Measurements from ENCODE around the gene TXNDC11.

TXNDC11 gene

DNA sequence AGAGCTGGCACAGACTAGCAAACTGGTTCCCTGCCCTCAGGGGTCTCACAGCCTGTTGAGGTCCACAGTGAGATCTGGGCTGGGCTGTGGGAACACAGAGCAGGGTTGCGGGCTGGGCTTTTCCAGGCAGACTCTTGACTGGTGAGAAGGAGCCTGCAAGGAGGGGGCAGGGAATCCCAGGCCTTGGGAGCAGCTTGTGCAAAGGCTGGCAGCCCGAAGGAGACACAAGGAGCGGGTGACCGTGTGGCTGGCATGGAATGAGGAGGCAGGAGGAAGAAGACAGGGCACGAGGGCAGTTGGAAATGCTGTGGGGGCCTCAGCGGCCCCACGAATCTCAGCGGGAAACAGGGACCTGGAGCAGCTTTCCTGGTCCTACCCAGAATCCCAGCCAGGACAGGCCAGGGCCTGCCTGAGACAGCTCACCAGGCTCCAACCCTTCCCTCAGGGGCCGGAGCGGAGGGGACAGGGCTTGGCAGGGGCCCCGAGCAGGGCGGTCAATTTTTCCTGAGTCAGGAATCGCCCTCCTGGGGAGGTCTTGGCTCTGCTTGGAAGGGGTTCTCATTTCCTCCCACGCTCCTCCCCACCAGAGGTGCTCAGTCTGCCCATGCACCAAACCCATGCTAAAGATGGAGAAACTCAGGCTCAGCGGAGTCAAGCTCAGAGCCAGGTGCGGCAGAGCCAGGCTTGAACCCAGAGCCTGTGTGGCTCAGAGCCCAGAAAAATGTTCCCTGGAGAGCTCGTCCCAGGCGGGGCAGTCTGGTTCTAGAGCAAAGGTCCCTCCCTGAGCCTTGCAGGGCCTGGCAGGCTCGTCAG, 83.6 kb downstream of the TXNDC11 start:
- no peak for DNase-seq (ENCODE audit: low read depth)

- DNase-seq (ENCODE audit: low read depth) = no peak
Observed at GRCh38 chr16:11657556-11657955, 85.1 kb downstream of the TXNDC11 start.

GRCh38 chr16:11655655-11656054, 87.0 kb downstream of the TXNDC11 start:
- no peak for DNase-seq (ENCODE audit: low read depth)

DNA sequence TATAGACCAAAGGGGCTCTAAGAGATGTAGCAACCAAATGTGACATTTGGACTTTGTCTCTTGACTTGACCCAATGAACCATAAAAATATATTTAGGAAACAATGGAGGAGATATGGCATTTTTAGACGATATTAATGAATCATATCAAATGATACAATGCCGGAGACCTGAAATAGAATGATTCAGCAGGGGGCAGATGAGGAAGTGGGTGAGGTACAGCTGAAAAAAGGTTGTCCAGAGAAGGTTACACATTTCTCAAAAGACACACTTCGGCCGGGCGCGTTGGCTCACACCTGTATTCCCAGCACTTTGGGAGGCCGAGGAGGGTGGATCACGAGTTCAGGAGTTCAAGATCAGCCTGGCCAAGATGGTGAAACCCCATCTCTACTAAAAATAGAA, 90.9 kb downstream of the TXNDC11 start:
- no peak for DNase-seq (ENCODE audit: low read depth)

GRCh38 chr16:11650641-11651591, 91.7 kb downstream of the TXNDC11 start:
- DNase-seq (ENCODE audit: low read depth) = no peak

DNA sequence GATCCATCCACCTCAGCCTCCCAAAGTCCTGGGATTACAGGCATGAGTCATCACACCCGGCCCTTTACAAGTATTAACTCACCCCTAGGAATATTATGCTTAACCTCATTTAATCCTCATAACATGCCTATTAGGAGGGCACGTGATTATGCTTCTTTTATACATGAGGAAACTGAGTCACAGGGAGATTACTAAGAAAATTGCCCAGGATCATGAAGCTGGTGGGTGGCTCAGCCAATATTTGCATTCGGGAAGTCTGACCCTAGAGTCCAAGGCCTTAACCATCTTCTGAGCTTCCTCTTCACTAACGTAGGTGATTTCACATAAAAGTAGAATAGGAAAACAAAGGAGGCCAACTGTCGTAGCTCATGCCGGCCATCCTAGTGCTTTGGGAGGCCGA, 93.4 kb downstream of the TXNDC11 start:
- no peak for DNase-seq (ENCODE audit: low read depth)

- DNase-seq (ENCODE audit: low read depth) = no peak
Observed at GRCh38 chr16:11642765-11643116, 99.9 kb downstream of the TXNDC11 start.

DNA sequence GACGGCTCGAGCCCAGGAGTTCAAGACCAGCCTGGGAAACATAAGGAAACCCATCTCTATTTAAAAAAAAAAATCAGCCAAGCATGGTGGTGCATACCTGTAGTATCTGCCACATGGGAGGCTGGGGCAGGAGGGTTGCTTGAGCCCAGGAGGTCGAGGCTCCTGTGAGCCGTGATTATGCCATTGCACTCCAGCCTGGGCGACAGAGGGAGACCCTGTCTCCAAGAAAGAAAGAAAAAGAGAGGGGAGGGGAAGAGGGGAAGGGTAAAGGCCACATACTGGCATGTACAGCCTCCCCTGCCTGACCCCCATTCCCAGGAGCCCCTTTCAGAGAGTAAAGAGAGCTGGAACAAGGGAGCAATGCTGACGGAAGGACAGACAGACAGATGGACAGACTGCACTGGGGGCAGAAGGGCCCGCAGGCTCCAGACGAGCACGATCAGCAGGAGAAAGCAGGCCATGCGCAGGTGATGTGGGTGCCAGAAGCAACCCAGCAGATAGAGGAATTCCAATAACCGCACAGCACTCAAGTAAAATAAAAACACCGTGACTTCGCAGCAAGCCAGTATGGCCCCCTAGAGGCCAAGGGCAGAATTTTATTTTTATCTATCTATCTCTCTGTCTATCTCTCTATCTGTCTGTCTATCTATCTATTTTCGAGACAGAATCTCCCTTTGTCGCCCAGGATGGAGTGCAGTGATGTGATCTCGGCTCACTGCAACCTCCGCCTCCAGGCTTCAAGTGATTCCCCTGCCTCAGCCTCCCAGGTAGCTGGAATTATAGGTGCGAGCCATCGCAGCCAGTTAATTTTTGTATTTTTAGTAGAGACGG, 101.5 kb downstream of the TXNDC11 start:
- DNase-seq (ENCODE audit: low read depth) = no peak

GRCh38 chr16:11639925-11640899, 102.4 kb downstream of the TXNDC11 start:
- DNase-seq (ENCODE audit: low read depth) = no peak

- no peak for DNase-seq (ENCODE audit: low read depth)
Observed at GRCh38 chr16:11639008-11639562, 103.6 kb downstream of the TXNDC11 start.

- DNase-seq (ENCODE audit: low read depth) = no peak
Observed at GRCh38 chr16:11638140-11638539, 104.5 kb downstream of the TXNDC11 start.

DNA sequence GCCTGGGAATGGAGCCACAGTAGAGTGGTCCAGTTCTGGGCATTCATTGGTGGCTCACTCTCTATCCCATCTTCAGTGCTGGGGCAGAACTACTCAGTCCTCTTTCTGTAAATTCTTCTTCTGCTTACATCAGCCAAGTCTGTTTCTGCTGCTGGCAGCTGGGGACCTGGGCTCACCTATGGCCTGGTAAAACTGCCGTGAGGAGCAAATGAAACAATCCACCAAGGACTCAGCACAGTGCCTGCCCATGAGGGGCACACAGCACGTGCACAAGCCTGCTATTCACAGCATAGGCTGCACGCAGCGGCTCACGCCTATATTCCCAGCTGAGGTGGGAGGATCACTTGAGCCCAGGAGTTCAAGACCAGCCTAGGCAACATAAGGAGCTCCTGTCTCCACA, 105.3 kb downstream of the TXNDC11 start:
- no peak for DNase-seq (ENCODE audit: low read depth)

GRCh38 chr16:11636172-11636721, 106.4 kb downstream of the TXNDC11 start:
- DNase-seq (ENCODE audit: low read depth) = no peak

DNA sequence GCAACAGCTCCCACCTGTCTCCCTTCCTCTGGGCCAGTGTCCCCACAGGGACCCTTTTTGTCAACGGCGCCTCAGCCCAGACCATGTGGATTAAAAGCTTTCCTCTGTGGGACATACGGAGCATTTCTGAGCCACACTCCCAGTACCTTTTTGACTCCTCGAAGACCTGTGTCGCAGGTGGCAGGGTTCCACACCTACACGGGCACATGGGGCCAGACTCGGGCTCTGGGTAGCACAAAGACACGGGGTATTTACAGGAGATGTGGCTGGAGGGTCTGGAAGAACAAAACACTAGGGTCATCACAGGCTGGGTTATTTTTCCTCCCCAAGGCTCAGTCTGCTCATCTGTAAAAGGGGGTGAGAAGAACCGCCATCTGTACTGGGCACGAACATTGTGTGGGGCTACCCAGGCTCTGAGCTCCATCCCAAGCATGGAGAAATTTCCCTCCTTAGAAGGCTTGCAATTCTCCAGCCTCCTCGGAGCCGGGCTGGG, 106.9 kb downstream of the TXNDC11 start:
- no peak for DNase-seq (ENCODE audit: low read depth)

- DNase-seq (ENCODE audit: low read depth) = no peak
Observed at GRCh38 chr16:11635113-11635652, 107.5 kb downstream of the TXNDC11 start.

DNA sequence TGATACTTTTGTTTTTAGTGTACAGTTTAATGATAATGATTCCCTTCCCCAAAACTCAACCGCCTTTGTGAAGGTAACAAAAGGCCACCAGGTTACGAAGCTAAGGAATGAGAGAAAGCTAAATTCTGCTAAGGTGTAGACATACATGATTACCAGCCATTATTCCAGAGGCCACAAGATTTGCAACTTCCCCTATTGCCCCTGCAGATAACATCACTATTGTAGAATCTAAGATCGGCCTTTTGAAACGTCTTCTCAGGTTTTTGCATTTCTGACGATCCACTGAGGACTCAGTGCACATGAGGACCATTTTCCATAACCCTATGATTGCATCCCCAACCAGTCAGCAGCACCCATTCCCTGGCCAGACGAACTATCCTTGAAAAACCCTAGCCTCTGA, 108.3 kb downstream of the TXNDC11 start:
- DNase-seq (ENCODE audit: low read depth) = no peak

GRCh38 chr16:11633113-11633512, 109.5 kb downstream of the TXNDC11 start:
- DNase-seq (ENCODE audit: low read depth) = no peak

DNA sequence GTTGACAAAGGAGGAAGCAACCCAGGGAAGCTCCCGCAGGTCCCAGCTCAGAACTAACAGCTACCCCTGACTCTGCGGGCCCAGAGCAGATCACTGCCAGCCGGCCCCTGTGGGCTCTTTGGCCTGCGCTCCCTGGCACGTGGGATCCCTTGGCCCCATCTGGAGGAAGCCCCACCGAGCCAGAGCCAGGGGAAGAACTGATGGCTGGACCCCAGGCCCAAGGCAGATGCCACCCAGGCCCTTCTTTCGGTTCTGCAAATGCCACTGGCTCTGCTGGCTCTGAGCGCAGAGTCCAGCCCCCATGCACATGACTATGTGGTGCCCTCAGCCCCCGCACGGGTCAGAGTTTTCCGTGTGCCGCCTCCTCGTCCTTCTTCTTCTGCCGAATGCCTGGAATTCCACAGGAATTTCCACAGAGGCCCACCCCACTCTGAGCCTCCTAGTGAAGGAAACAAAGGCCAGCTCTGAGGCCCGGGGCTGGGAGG, 110.2 kb downstream of the TXNDC11 start:
- DNase-seq (ENCODE audit: low read depth) = no peak

DNA sequence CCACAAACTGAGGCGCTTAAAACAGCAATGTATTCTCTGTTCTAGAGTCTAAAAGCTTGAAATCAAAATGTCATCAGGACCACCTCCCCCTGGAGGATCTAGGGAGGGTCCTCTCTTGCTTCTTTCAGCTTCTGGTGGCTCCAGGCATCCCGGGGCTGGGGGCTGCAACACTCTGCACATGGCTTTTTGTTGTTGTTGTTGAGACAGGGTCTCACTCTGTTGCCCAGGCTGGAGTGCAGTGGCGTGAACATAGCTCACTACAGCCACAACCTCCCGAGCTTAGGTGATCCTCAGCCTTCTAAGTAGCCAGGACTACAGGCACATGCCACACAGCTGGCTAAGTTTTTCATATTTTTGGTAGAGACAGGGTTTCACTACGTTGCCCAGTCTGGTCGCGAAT, 111.4 kb downstream of the TXNDC11 start:
- DNase-seq (ENCODE audit: low read depth) = no peak

- DNase-seq (ENCODE audit: low read depth) = no peak
Observed at GRCh38 chr16:11630768-11631056, 111.9 kb downstream of the TXNDC11 start.

Measured in stimulated activated CD8-positive, alpha-beta memory T cell treated with anti-CD3 and anti-CD28 coated beads, Interleukin-12 subunit alpha, Interleukin-12 subunit beta, amount 100 ng/mL, for 1 hour (primary cell).